GM12891 (cell line): Measurements from ENCODE around the gene VMP1.

Experiments used
- POLR2A ChIP-seq: IDR thresholded peaks from 2 replicates; pipeline ENCODE4 v1.6.1; 2011; ENCODE audit warnings: low read depth, low read length, control low read depth
- POLR2AphosphoS5 ChIP-seq: IDR thresholded peaks from 2 replicates; pipeline ENCODE4 v1.6.1; 2011; ENCODE audit warnings: low read depth, low read length, control low read depth

DNA sequence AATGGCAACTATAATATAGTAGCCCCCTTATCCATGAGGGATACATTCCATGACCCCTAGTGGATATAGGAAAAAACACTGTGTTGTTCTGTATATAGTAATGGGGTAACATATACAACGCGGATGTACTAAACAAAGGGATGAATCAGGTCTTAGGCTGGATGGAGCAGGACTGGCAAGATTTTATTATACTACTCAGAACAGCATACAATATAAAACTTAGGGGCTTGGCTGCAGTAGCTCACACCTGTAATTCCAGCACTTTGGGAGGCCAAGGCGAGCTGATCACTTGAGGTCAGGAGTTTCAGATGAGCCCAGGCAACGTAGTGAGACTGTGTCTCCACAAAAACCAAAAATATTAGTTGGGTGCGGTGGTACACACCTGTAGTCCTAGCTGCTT is 26.8 kb downstream of the VMP1 start:
- no peak for TF ChIP-seq POLR2AphosphoS5
- no peak for TF ChIP-seq POLR2A
